Ascending aorta (tissue), 2 donors: ENCODE results near the gene KCNN1. TPM values are rescaled to one million over a fixed set of nuclear protein-coding genes. Genes with fewer than 3 reads are reported as not detected.

ENCODE experiments used
- DNase-seq, 2 donors: peaks; one replicate each; pipeline ENCODE4 v3.0.0-alpha.2; 2019; ENCODE audit warnings: low spot score in 2 of 2
- H3K27ac ChIP-seq, 2 donors: fragments of 200-600 bp; sonication (generic); one replicate each; pipeline ENCODE4 v1.5.1; 2016 to 2017; ENCODE audit warnings: mild to moderate bottlenecking in 1 of 2
- H3K27me3 ChIP-seq: fragments of 200-600 bp; sonication (generic); one replicate; pipeline ENCODE4 v1.5.1; 2017
- H3K36me3 ChIP-seq, 2 donors: fragments of 200-600 bp; sonication (generic); one replicate each; pipeline ENCODE4 v1.5.1; 2016
- H3K4me1 ChIP-seq, 2 donors: fragments of 200-600 bp; sonication (generic); one replicate each; pipeline ENCODE4 v1.5.1; 2016 to 2017; ENCODE audit warnings: mild to moderate bottlenecking in 1 of 2
- H3K4me3 ChIP-seq, 2 donors: fragments of 200-600 bp; sonication (generic); one replicate each; pipeline ENCODE4 v1.5.1; 2016 to 2017; ENCODE audit warnings: mild to moderate bottlenecking in 1 of 2
- H3K9me3 ChIP-seq, 2 donors: fragments of 200-600 bp; sonication (generic); one replicate each; pipeline ENCODE4 v1.5.1; 2016
- intact Hi-C: fragments of 100-400 bp; cut with DNase I; formaldehyde crosslinking; loops from one replicate; pipeline ENCODE4 v1.15.1; 2023
- total RNA-seq: library from RNA; depleted of rRNA; stranded (reverse); fragments of >200 nt; gene quantifications from one replicate; pipeline ENCODE4 v1.1.0, GENCODE V29; 2016
- TF ChIP-seq, protein P1 (sequence below), 3 experiments: fragments of 200-600 bp in 2 of 3; fragments of 450-650 bp in 1 of 3; sonication (generic) in 2 of 3; IDR thresholded peaks; one replicate each; pipeline ENCODE4 v1.5.1; 2016 to 2019; ENCODE audit warnings: antibody characterized with exemption in 3 of 3, mild to moderate bottlenecking in 1 of 3, moderate library complexity in 1 of 3

The KCNN1 gene
- total RNA-seq, 1 donor from 2014 or later = not detected

DNA sequence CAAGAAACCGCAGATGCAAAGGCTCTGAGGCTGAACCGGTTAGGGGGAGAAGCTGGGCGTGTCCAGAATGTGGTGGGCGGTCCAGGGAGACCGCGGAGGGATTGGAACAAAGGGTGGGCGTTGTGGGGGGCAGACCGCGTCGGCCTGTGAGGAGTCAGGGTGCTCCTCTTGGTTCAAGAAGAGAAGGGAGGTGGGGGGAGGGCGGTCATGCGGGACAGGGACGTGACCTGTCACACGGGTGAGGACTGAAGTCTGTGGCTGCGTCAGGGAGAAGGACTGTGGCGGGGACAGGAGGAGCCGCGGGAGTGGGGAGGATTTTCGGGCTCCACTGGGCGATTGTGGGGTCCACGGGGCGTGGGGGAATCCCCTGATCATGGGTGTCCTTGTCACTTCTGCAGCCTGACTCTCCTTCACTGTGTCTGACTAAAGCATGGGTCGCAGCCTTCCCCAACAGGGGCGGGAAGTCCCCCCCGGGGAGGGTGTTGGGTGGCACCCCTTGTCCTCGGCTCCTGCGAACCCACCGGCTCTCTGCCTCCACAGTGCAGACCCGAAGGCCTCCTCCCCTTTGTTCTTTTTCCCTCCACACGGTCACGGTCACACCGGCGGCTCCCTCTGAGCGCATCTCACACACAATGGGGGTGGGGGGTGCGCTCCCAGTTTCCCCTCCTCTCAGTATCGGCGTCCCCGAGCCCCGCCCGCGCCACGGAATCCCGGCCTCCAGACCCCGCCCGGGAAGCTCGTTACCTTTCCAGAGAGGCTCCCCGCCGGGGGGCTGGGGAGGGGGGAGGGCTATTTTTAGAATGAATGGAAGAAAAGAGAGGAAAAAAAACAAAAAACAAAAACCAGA lies 16.4 kb upstream of the KCNN1 start:
- no peak overlapping the region for H3K27ac ChIP-seq
- intact Hi-C loops = no loop called here
- H3K4me3 ChIP-seq = peak overlapping the region in 1 of 2 donors; percentile 20
- no peak for DNase-seq
- no peaks in the 10 kb centered on the region for H3K36me3 ChIP-seq
- H3K4me1 ChIP-seq = peaks cover 10 to 32% of the 10 kb centered on the region in 2 donors
- H3K27me3 ChIP-seq = peaks cover 23% of the 10 kb centered on the region
- H3K9me3 ChIP-seq = no peaks in the 10 kb centered on the region
- TF ChIP-seq, protein P1, sequence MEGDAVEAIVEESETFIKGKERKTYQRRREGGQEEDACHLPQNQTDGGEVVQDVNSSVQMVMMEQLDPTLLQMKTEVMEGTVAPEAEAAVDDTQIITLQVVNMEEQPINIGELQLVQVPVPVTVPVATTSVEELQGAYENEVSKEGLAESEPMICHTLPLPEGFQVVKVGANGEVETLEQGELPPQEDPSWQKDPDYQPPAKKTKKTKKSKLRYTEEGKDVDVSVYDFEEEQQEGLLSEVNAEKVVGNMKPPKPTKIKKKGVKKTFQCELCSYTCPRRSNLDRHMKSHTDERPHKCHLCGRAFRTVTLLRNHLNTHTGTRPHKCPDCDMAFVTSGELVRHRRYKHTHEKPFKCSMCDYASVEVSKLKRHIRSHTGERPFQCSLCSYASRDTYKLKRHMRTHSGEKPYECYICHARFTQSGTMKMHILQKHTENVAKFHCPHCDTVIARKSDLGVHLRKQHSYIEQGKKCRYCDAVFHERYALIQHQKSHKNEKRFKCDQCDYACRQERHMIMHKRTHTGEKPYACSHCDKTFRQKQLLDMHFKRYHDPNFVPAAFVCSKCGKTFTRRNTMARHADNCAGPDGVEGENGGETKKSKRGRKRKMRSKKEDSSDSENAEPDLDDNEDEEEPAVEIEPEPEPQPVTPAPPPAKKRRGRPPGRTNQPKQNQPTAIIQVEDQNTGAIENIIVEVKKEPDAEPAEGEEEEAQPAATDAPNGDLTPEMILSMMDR (IDR thresholded peaks at IDR 0.05) = no peak

DNA sequence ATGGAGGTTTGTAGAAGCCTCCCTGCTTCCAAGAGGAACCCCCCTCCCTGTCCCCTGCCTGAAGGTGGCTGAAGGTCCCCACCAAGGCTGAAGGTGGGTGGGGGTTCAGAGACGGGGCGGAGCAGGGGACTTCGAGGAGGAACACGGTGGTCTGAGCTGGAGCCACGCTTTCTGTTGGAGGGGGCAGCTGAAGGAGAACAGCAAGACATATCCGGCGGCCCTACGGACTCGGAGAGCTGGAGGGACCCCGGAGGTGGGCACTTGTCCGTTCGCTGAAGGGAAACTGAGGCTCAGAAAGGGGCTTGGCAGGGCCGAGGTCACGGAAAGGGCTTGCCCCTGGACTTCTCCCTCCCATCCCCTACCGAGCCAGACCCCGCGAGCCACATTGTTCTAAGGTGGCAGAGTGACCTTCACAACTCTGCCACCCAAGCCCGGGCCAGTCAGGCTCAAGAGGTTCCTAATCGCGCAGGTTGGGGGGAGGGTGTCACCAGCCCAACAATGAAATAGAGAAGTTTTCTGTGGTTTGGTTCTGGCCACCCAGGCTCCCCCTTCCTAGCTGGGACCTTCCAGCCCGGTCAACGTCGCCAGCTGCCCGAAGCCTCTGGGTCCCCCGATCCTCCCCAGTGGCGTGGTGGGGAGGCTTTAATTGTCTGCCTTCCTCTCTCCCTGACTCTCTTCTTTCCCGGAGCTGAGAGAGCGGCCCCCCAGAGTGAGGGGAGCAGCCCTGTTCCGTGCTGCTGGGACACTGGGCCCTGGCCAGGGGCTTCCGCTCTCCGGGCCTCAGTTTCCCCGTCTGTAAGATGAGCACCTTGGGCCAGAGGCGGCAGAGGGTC lies 15.5 kb upstream of the KCNN1 start:
- Histone ChIP-seq H3K9me3 (no peaks in the 10 kb centered on the region), H3K36me3 (no peaks in the 10 kb centered on the region), H3K4me3 (peak overlapping the region; percentile 15 to 19), H3K27ac (no peak overlapping the region), H3K4me1 (peaks cover 10 to 32% of the 10 kb centered on the region in 2 donors), H3K27me3 (peaks cover 23% of the 10 kb centered on the region)
- TF ChIP-seq, protein P1 (IDR thresholded peaks at IDR 0.05) = no peak
- intact Hi-C loops = no loop called here
- DNase-seq = no peak

- Histone ChIP-seq H3K4me1 (peaks cover 9 to 32% of the 10 kb centered on the region in 2 donors), H3K27ac (no peak overlapping the region), H3K27me3 (peaks cover 23% of the 10 kb centered on the region), H3K4me3 (peak overlapping the region in 1 of 2 donors; percentile 15), H3K9me3 (no peaks in the 10 kb centered on the region), H3K36me3 (no peaks in the 10 kb centered on the region)
- TF ChIP-seq, protein P1 (IDR thresholded peaks at IDR 0.05) = no peak
- intact Hi-C loops = no loop called here
- no peak for DNase-seq
These were observed 14.6 kb upstream of the KCNN1 start for GRCh38 chr19:17951990-17952976.

GRCh38 chr19:17953316-17953801 lies 13.5 kb upstream of the KCNN1 start:
- no peak for DNase-seq
- Histone ChIP-seq H3K27ac (no peak overlapping the region), H3K4me1 (peaks cover 8 to 32% of the 10 kb centered on the region in 2 donors), H3K27me3 (peaks cover 23% of the 10 kb centered on the region), H3K36me3 (no peaks in the 10 kb centered on the region), H3K9me3 (no peaks in the 10 kb centered on the region), H3K4me3 (no peak overlapping the region)
- TF ChIP-seq, protein P1 (IDR thresholded peaks at IDR 0.05) = no peak
- intact Hi-C loops = no loop called here

DNA sequence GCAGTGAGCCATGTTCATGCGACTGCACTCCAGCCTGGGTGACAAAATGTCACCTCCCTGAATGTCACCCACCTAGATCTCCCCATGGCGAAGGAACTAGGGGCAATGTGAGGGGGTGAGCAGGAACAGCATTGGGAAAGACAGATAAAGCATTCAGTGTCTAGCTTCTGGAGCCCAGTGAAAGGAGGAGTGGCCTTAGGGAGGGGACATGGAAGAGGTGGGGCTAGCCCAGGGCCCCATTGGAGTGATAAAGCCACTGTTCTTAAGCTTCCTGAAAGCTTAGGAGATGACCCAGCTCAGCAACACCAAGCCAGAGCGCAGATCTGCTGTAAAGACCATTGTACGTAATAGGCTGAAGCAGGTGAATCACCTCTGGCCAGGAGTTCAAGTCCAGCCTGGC lies 13.0 kb upstream of the KCNN1 start:
- H3K27ac ChIP-seq = no peak overlapping the region
- peaks cover 8 to 28% of the 10 kb centered on the region in 2 donors for H3K4me1 ChIP-seq
- H3K9me3 ChIP-seq = no peaks in the 10 kb centered on the region
- TF ChIP-seq, protein P1 (IDR thresholded peaks at IDR 0.05) = no peak
- no peak for DNase-seq
- H3K27me3 ChIP-seq = peaks cover 23% of the 10 kb centered on the region
- H3K4me3 ChIP-seq = no peak overlapping the region
- intact Hi-C loops = no loop called here
- H3K36me3 ChIP-seq = no peaks in the 10 kb centered on the region
